ENCODE results near the gene SCN5A. TPM values are rescaled to one million over a fixed set of nuclear protein-coding genes. Genes with fewer than 3 reads are reported as not detected.
A peak's percentile ranks its signal among the peaks of the same experiment; 100 is the strongest.

The SCN5A gene
- total RNA-seq, 2 donors from 2014 or later: 102 to 118 TPM

GRCh38 chr3:38628835-38629234 is 20.7 kb downstream of the SCN5A start:
- H3K36me3 ChIP-seq: peaks cover 54% of the 10 kb centered on the region

GRCh38 chr3:38627956-38628355 is 21.5 kb downstream of the SCN5A start:
- Histone ChIP-seq H3K27ac (peak overlapping the region in 1 of 2 donors; percentile 2), H3K4me3 (no peak overlapping the region), H3K36me3 (peaks cover 54% of the 10 kb centered on the region), H3K27me3 (no peaks in the 10 kb centered on the region), H3K9me3 (no peaks in the 10 kb centered on the region), H3K4me1 (peaks cover 0 to 17% of the 10 kb centered on the region in 2 donors)
- no peak for DNase-seq (ENCODE audit: low spot score)
- TF ChIP-seq CTCF (IDR thresholded peaks at IDR 0.05): peak in 1 of 2 donors; percentile 48

More at GRCh38 chr3:38628835-38629234, 20.7 kb downstream of the SCN5A start:
- no peak overlapping the region for H3K27ac ChIP-seq
- TF ChIP-seq CTCF (IDR thresholded peaks at IDR 0.05): no peak
- peaks cover 0 to 24% of the 10 kb centered on the region in 2 donors for H3K4me1 ChIP-seq
- no peak for DNase-seq (ENCODE audit: low spot score)
- H3K4me3 ChIP-seq: no peak overlapping the region
- no peaks in the 10 kb centered on the region for H3K27me3 ChIP-seq
- no peaks in the 10 kb centered on the region for H3K9me3 ChIP-seq

GRCh38 chr3:38626171-38626570 is 23.3 kb downstream of the SCN5A start:
- peaks cover 48% of the 10 kb centered on the region for H3K36me3 ChIP-seq
- no peak for TF ChIP-seq CTCF (IDR thresholded peaks at IDR 0.05)
- H3K4me3 ChIP-seq: no peak overlapping the region
- no peaks in the 10 kb centered on the region for H3K27me3 ChIP-seq
- no peak for DNase-seq (ENCODE audit: low spot score)
- no peak overlapping the region for H3K27ac ChIP-seq
- H3K9me3 ChIP-seq: no peaks in the 10 kb centered on the region
- H3K4me1 ChIP-seq: peaks cover 0 to 12% of the 10 kb centered on the region in 2 donors

- TF ChIP-seq CTCF (IDR thresholded peaks at IDR 0.05): no peak
- no peak overlapping the region for H3K4me3 ChIP-seq
- peaks cover 0 to 7% of the 10 kb centered on the region in 2 donors for H3K4me1 ChIP-seq
- peaks cover 29% of the 10 kb centered on the region for H3K36me3 ChIP-seq
- no peak for DNase-seq (ENCODE audit: low spot score)
- no peaks in the 10 kb centered on the region for H3K9me3 ChIP-seq
- no peaks in the 10 kb centered on the region for H3K27me3 ChIP-seq
- H3K27ac ChIP-seq: no peak overlapping the region
Observed at GRCh38 chr3:38623539-38623938, 25.9 kb downstream of the SCN5A start.

- Histone ChIP-seq H3K9me3 (no peaks in the 10 kb centered on the region), H3K4me3 (no peak overlapping the region), H3K36me3 (peaks cover 22% of the 10 kb centered on the region), H3K27ac (no peak overlapping the region), H3K27me3 (no peaks in the 10 kb centered on the region), H3K4me1 (peaks cover 0 to 17% of the 10 kb centered on the region in 2 donors)
- TF ChIP-seq CTCF (IDR thresholded peaks at IDR 0.05): no peak
- no peak for DNase-seq (ENCODE audit: low spot score)
Observed at GRCh38 chr3:38622336-38622735, 27.2 kb downstream of the SCN5A start.

- no peak for TF ChIP-seq CTCF (IDR thresholded peaks at IDR 0.05)
- Histone ChIP-seq H3K9me3 (no peaks in the 10 kb centered on the region), H3K27me3 (no peaks in the 10 kb centered on the region), H3K4me3 (no peak overlapping the region), H3K27ac (no peak overlapping the region), H3K36me3 (peaks cover 7% of the 10 kb centered on the region), H3K4me1 (peaks cover 0 to 34% of the 10 kb centered on the region in 2 donors)
- no peak for DNase-seq (ENCODE audit: low spot score)
Observed at GRCh38 chr3:38620236-38620635, 29.3 kb downstream of the SCN5A start.

Data from right atrium auricular region (tissue), 2 donors.